ENCODE measurements around the gene CCDC169.

The CCDC169 gene

DNA sequence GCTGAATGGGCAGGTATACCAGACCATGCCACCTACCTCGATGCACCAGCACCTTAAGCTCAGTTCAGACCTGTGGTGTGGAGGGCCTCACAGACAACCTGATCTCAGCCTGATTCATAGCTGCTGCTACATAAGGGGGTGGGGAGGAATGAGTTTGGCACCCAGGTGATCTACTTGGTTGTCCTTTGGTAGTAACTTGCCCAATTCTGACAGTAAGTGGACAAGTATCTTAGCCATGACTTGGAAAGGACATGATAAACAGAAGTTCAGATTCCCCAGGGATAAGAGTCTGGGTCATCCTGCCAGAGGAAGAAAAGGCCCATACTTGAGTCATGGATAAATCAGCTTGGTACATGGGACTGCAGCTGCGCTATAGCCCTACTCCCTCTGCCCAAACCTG lies 54.9 kb downstream of the CCDC169 start:
- DNase-seq (ENCODE audit: low spot score) = no peak

DNA sequence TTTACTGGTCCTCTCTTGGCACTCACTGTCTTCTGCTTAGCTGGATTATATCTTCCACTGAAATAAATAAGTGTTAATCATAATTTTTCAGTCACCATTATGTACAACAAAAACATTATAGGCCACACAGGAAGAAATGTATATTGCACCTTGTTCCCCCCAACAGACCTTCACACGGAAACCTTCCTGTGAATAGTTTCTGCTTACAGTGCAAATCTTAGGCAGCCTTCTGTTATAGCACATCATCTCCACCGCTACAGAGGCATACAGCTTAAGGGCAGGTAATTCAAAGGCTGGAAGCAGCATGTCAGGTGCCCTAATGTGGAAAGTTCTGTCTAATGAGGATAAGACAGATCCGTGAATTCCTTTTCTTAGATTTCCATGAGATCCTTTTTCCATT lies 66.4 kb downstream of the CCDC169 start:
- DNase-seq (ENCODE audit: low spot score) = no peak

DNA sequence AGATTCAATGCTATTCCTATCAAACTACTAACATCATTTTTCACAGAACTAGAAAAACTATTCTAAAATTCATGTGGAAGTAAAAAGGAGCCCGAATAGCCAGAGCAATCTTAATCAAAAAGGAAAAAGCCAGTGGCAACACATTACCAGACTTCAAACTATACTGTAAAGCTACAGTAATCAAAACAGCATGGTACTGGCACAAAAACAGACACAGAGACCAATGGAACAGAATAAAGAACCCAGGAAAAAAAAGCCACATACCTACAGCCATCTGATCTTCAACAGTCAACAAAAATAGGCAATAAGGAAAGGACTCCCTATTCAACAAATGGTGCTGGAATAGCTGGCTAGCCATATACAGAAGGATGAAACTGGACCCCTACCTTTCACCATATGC lies 72.9 kb downstream of the CCDC169 start:
- DNase-seq (ENCODE audit: low spot score) = no peak

DNA sequence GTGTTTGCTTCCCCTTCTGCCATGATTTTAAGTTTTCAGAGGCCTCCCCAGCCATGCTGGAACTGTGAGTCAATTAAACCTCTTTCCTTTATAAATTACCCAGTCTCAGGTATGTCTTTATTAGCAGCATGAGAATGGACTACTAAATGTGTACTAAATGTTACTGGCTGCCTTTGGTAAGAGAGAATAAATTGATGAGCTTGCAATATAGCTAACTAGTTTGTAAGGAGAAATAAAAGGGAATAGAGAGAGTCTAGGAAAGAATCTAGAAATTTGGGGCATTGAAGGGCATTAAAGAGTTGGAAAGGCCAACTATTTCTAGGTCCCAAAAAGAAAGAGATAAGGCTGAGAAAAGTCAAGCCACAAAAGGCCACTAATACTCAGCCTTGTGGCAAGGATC lies 77.7 kb downstream of the CCDC169 start:
- no peak for DNase-seq (ENCODE audit: low spot score)

DNA sequence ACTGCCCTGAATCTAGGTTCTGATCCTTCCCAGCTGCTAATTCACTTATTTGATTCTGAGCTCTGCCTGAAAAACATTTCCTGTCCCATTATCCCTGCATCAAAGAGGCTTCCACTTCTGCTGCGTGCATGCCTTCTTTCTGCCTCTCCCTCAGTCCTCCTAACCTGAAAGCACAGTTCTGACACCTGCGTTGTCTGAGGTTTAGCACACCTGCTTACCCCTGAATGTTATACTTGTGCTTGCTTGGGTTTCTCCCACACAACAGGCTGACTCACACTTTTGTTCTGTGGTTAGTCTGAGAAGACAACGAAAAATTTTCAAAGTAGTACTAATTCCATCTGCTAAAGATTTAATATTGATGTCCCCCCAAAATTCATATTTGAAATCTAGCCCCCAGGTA lies 80.2 kb downstream of the CCDC169 start:
- no peak for DNase-seq (ENCODE audit: low spot score)

DNA sequence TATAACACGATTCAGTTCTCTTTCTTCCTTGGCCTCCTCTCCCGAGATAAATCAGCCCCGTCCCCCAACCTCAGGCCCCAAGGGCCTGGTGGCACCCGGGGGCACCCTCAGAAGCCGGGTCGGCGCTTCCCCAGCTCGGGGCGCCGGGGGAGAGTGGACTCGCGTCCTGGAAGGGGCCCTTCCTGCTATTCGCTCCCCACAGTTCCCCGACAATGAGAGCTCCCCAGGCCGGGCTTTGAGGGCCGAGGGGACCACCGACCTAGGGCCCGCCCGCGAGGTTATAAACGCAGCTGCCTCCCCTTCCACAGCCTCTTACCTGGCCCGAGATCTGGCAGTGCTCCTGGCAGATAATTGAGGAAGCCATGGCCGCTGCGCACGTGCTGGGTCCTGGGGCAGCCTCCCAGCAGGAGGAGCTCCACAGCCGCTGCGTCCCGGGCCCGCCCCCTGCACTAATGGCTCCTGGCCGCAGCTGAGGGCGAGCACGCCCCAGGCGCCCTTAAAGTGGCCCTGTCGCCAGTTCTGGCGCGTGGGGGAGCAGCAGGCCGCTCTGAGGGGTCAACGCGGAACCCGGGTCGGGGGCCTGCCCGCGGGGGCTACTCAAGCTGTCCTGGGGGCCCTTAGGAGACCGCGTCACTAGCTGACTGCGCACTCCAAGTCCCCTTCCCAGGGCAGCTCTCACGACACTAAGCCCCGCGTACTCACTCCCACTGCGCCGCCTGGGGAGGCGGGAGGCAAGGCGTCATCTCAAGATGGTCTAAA lies 83.3 kb downstream of the CCDC169 start, which contains the start of gene SOHLH2:
TSS of gene SOHLH2 (minus strand) at position 394 of the 759 bp plus-strand sequence. CDS start at position 364, 30 bp downstream.
- no peak for DNase-seq (ENCODE audit: low spot score)

DNA sequence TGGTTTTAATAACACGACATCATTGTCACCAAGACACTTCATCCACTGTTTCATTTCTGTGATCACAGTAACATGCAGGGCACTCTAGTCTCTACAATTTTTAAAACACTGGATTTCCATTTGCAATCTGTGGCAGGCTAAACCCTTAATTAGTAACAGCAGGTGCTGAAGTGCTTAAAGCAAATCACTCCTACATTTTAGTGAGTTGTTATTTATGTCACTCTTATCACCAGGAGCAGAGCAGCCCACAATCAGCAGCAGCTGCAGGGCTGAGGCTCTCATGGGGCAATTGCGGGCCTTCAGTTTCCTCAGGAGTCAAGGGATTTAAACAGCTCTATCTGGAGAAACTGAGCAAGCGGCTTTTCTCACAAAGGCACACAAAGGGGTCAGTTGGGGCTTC lies 84.8 kb downstream of the CCDC169 start:
- no peak for DNase-seq (ENCODE audit: low spot score)

DNA sequence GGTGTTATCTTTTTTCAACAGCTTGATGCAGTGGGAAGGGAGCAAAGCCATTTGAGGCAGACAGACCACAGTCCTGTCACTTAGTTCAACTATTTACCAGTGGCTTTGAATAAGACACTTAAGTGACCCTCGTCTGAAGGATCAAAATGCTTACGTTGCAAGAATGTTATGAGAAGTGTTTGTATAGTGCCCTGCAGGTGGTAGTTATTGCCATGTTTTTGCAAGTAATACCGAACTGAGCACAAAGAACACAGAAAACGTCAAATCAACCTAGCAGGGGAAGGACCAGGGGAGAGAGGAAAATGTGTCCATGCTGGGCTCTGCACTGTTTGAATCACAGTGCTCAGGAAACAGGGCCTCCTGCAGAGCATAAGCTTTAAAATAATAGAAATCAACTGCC lies 86.0 kb downstream of the CCDC169 start:
- no peak for DNase-seq (ENCODE audit: low spot score)

DNA sequence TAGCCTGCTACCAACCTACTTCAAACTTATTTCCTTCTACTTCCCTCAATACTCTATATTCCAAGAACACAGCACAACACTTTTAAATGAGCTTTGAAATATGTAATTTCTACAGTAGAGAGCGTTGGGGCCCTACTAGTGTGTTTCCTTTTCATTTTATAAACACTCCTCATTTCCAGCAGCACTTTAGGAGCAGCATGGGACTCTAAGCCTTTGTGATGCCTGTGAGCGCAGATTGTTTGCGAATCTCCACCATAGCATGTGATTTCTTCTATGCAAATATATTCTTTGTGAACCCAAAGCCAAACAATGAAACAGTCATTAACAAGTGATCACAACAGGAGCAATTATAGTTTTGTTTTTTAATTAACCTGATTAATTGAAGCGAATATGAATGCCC lies 86.9 kb downstream of the CCDC169 start:
- no peak for DNase-seq (ENCODE audit: low spot score)

DNA sequence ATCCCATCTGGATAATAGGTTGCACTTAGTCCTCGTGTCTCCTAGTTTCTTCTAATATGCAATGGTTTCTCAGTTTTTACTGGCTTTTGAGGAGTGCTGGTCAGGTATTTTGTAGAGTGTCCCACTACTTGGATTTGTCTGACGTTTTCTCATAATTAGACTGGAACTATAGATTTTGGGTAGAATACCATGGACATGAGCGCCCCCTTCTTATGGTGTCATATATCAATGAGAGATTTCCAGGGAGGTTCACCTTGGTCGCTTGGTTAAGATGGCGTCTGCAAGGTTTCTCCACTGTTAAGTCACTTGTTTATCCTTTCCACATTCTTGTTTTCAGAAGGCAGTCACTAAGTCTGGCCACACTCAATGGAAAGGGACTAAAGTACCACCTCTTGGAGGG lies 89.9 kb downstream of the CCDC169 start:
- no peak for DNase-seq (ENCODE audit: low spot score)

DNA sequence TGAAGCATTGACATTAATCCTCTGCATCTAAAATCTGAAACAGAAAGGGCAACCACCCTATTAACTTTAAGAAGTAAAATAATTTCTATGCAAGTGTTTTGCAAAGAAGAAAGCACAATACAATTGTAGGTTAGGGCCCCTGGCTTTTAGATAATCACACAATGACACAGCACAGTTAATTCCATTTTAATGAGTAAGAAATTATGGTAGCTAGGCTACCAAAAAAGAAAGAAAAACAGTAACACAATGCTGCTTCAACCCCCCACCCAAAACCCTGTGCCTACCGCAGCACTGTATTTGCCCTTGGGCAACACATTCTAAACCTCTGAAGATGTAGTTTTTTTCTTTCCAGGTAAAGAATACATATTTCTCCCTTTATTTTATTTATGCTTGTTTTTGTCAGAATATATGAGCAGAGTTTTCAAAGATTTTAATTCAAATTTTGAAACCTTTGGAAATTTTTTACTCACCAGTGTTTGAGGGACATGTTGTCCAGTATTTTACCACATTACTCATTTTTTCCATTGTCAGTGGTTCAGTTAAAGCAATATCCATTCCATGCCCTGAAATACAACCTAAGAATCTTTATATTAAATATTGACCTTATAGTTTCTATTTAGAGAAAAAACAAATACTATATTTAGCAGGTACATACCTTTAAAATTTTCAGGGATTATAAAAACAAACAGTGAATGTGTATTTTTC lies 104.3 kb downstream of the CCDC169 start:
- no peak for DNase-seq (ENCODE audit: low spot score)

DNA sequence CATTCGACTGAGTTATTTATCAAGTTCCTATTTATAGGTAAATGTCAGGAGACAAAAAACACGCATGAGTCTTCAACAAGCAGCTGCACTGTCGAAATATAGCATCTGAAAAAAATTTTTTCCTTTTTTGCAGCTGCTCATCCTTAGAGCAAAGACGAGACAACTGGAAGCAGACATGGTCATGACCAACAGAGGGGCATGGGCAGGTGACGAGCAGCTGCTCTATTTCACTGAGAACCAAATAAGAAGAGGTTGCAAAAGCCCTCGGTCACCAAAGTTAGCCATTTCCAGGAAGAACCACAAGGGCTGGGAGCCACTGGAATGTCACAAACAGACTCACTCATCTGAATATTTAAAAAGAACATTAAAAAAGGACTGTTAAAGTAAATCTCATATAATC lies 105.4 kb downstream of the CCDC169 start:
- DNase-seq (ENCODE audit: low spot score) = no peak

DNA sequence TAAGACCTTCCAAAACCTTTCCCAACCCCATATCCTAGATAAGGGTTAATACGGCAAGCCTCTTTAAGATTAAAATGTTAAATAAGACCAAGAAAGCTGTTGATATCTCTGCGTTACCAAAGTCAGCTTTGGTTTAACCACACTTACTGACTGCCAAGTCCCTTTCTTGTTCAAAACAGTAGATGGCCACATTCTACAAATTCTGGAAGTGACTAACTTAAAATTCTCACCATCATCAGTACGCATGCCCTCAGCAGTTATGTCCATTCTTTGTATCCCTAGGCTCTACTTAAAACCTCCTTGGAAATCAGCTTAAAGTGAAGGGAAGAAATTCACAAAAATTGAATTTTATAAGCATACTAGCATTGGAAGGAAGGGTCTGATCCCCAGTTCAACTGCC lies 106.8 kb downstream of the CCDC169 start:
- no peak for DNase-seq (ENCODE audit: low spot score)

DNA sequence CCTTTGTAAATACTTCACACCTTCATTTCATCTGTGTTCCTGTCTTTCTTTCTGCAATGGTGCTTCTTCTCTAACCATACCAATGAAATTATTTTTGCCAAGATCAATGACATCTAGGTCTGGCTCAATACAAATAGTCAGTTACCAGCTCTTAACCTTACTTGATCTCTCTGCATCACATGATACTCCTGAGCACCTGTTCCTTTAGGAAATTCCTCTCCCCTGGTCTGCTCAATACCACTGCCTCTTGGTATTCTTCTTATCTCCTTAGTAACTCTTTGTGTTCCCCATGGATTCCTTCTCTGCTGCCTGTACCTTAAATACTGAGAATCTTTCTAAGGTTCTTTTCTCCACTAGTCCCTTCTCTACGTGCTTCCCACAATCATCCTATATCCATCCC lies 109.2 kb downstream of the CCDC169 start:
- DNase-seq (ENCODE audit: low spot score) = no peak

DNA sequence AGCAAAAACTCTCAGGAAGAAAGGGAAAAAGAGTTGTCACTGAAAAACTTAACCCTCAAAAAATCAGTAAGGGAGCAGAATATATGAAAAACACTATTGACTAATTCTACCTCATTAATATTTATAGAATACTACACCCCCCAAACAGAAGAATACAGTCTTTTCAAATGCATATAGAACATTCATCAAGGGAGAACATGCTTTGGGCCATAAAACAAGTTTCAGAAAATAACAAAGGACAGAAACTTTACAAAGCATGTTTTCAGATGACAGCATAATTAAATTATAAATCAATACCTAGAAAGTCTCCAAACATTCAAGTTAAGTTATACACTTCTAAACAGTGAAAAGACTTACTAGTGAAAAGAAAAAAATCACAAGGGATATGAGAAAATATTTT lies 113.7 kb downstream of the CCDC169 start:
- no peak for DNase-seq (ENCODE audit: low spot score)
